HG03571 (cell line): ENCODE measurements around the gene C9orf152.
"Not testable (repeated sequence)": the region's sequence is repeated elsewhere in the genome, so short reads cannot be mapped to it uniquely, and the experiment has no call there.

Source experiments
- ATAC-seq: cut with Tn5 transposase; IDR thresholded peaks from one replicate; pipeline ENCODE4 v1.9.1; 2021; ENCODE audit not compliant: unreplicated experiment

The C9orf152 gene

GRCh38 chr9:110214586-110215355 lies 6.8 kb upstream of the C9orf152 start:
- no peak for ATAC-seq

GRCh38 chr9:110214090-110214489 lies 6.1 kb upstream of the C9orf152 start:
- ATAC-seq: no peak

- ATAC-seq: no peak
Observed at GRCh38 chr9:110213413-110214044, 5.6 kb upstream of the C9orf152 start.

GRCh38 chr9:110207071-110207641 lies 803 bp downstream of the C9orf152 start:
- ATAC-seq: no peak

- ATAC-seq: no peak
Observed at GRCh38 chr9:110206389-110206788, 1.6 kb downstream of the C9orf152 start.

GRCh38 chr9:110205612-110206011 lies 2.3 kb downstream of the C9orf152 start:
- ATAC-seq: not testable (repeated sequence)

- ATAC-seq: no peak
Observed at GRCh38 chr9:110202232-110202631, 5.7 kb downstream of the C9orf152 start.

GRCh38 chr9:110199643-110200042 lies 8.3 kb downstream of the C9orf152 start:
- ATAC-seq: no peak

- ATAC-seq: no peak
Observed at GRCh38 chr9:110198357-110198756, 9.6 kb downstream of the C9orf152 start.

GRCh38 chr9:110197330-110198187 lies 10.4 kb downstream of the C9orf152 start:
- ATAC-seq: no peak

GRCh38 chr9:110196084-110196499 lies 11.9 kb downstream of the C9orf152 start:
- not testable (repeated sequence) for ATAC-seq

- ATAC-seq: no peak
Observed at GRCh38 chr9:110192531-110193261, 15.3 kb downstream of the C9orf152 start.

- ATAC-seq: no peak
Observed at GRCh38 chr9:110191615-110192014, 16.3 kb downstream of the C9orf152 start.

- ATAC-seq: no peak
Observed at GRCh38 chr9:110189559-110190320, 18.2 kb downstream of the C9orf152 start.

- no peak for ATAC-seq
Observed at GRCh38 chr9:110188991-110189390, 19.0 kb downstream of the C9orf152 start.

GRCh38 chr9:110188101-110188500 lies 19.9 kb downstream of the C9orf152 start:
- no peak for ATAC-seq

GRCh38 chr9:110187126-110187525 lies 20.8 kb downstream of the C9orf152 start:
- ATAC-seq: no peak

- ATAC-seq: no peak
Observed at GRCh38 chr9:110186254-110186653, 21.7 kb downstream of the C9orf152 start.

- no peak for ATAC-seq
Observed at GRCh38 chr9:110185806-110186205, 22.2 kb downstream of the C9orf152 start.
